KOPT-K1 (cell line): ENCODE measurements around the gene TENT5C.

Experiments used
- H3K27ac ChIP-seq: fragments of 200-600 bp; sonication (generic); 2 replicates; pipeline ENCODE4 v1.5.1; 2016; ENCODE audit warnings: antibody characterized with exemption, mild to moderate bottlenecking, low read depth, low read length; ENCODE audit not compliant: poor library complexity, severe bottlenecking
- H3K36me3 ChIP-seq: fragments of 200-600 bp; sonication (generic); 2 replicates; pipeline ENCODE4 v1.5.1; 2017; ENCODE audit warnings: antibody characterized with exemption, mild to moderate bottlenecking, low read length, moderate library complexity; ENCODE audit not compliant: insufficient read depth
- H3K9me3 ChIP-seq: fragments of 200-600 bp; sonication (generic); 2 replicates; pipeline ENCODE4 v1.5.1; 2017; ENCODE audit warnings: antibody characterized with exemption, low read length, mild to moderate bottlenecking; ENCODE audit not compliant: insufficient read depth, poor library complexity, severe bottlenecking

TENT5C gene

GRCh38 chr1:117580882-117581281 is 25.0 kb upstream of the TENT5C start:
- H3K36me3 ChIP-seq: no peaks in the 10 kb centered on the region

GRCh38 chr1:117581391-117581943 is 24.4 kb upstream of the TENT5C start:
- Histone ChIP-seq H3K36me3 (no peaks in the 10 kb centered on the region), H3K9me3 (no peaks in the 10 kb centered on the region), H3K27ac (no peak overlapping the region)

More at GRCh38 chr1:117580882-117581281, 25.0 kb upstream of the TENT5C start:
- H3K27ac ChIP-seq: no peak overlapping the region
- no peaks in the 10 kb centered on the region for H3K9me3 ChIP-seq

GRCh38 chr1:117582451-117582850 is 23.4 kb upstream of the TENT5C start:
- no peak overlapping the region for H3K27ac ChIP-seq
- H3K9me3 ChIP-seq: no peaks in the 10 kb centered on the region
- no peaks in the 10 kb centered on the region for H3K36me3 ChIP-seq

GRCh38 chr1:117583247-117583646 is 22.6 kb upstream of the TENT5C start:
- Histone ChIP-seq H3K9me3 (no peaks in the 10 kb centered on the region), H3K36me3 (no peaks in the 10 kb centered on the region), H3K27ac (no peak overlapping the region)

- H3K36me3 ChIP-seq: no peaks in the 10 kb centered on the region
- no peak overlapping the region for H3K27ac ChIP-seq
- no peaks in the 10 kb centered on the region for H3K9me3 ChIP-seq
Measured at GRCh38 chr1:117584181-117584580, 21.7 kb upstream of the TENT5C start.

- Histone ChIP-seq H3K9me3 (no peaks in the 10 kb centered on the region), H3K36me3 (no peaks in the 10 kb centered on the region), H3K27ac (no peak overlapping the region)
Measured at GRCh38 chr1:117585086-117585485, 20.8 kb upstream of the TENT5C start.

- H3K9me3 ChIP-seq: no peaks in the 10 kb centered on the region
- no peak overlapping the region for H3K27ac ChIP-seq
- H3K36me3 ChIP-seq: no peaks in the 10 kb centered on the region
Measured at GRCh38 chr1:117586337-117586736, 19.5 kb upstream of the TENT5C start.

GRCh38 chr1:117586747-117587498 is 18.9 kb upstream of the TENT5C start:
- H3K27ac ChIP-seq: no peak overlapping the region
- H3K9me3 ChIP-seq: no peaks in the 10 kb centered on the region
- H3K36me3 ChIP-seq: no peaks in the 10 kb centered on the region

GRCh38 chr1:117587499-117588356 is 18.1 kb upstream of the TENT5C start:
- no peaks in the 10 kb centered on the region for H3K36me3 ChIP-seq
- H3K9me3 ChIP-seq: no peaks in the 10 kb centered on the region
- no peak overlapping the region for H3K27ac ChIP-seq

GRCh38 chr1:117589544-117589943 is 16.3 kb upstream of the TENT5C start:
- Histone ChIP-seq H3K27ac (no peak overlapping the region), H3K36me3 (no peaks in the 10 kb centered on the region)

GRCh38 chr1:117590273-117590925 is 15.4 kb upstream of the TENT5C start:
- no peaks in the 10 kb centered on the region for H3K36me3 ChIP-seq
- no peak overlapping the region for H3K27ac ChIP-seq
- H3K9me3 ChIP-seq: no peaks in the 10 kb centered on the region

More at GRCh38 chr1:117589544-117589943, 16.3 kb upstream of the TENT5C start:
- H3K9me3 ChIP-seq: no peaks in the 10 kb centered on the region

GRCh38 chr1:117591252-117591651 is 14.6 kb upstream of the TENT5C start:
- Histone ChIP-seq H3K9me3 (no peaks in the 10 kb centered on the region), H3K36me3 (no peaks in the 10 kb centered on the region), H3K27ac (no peak overlapping the region)

- Histone ChIP-seq H3K27ac (no peak overlapping the region), H3K9me3 (no peaks in the 10 kb centered on the region), H3K36me3 (no peaks in the 10 kb centered on the region)
Measured at GRCh38 chr1:117592155-117592554, 13.7 kb upstream of the TENT5C start.

GRCh38 chr1:117594261-117594990 is 11.4 kb upstream of the TENT5C start:
- no peaks in the 10 kb centered on the region for H3K9me3 ChIP-seq
- H3K36me3 ChIP-seq: no peaks in the 10 kb centered on the region
- H3K27ac ChIP-seq: no peak overlapping the region
